ENCODE results near the gene KIF13A.

DNA sequence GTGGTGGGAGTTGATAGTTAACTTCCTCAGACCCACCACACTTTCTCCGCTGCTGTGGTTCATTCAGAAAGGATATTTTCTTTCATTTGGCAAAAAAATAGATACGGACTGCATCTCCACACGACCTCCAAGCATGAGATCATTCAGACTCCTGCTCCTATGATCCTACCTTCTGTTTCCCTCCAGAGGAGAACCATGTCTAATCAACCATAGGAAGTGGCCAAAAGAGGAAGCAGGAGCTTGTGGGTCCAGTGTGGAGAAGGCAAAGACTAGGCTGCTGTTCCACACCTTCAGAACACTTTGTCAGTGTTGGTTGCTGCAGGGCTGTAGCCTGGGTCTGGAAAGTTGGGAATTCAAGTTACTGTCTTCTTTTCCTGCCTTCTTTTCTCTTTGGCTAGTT, 10.6 kb upstream of the KIF13A start:
- TF ChIP-seq, protein P1, sequence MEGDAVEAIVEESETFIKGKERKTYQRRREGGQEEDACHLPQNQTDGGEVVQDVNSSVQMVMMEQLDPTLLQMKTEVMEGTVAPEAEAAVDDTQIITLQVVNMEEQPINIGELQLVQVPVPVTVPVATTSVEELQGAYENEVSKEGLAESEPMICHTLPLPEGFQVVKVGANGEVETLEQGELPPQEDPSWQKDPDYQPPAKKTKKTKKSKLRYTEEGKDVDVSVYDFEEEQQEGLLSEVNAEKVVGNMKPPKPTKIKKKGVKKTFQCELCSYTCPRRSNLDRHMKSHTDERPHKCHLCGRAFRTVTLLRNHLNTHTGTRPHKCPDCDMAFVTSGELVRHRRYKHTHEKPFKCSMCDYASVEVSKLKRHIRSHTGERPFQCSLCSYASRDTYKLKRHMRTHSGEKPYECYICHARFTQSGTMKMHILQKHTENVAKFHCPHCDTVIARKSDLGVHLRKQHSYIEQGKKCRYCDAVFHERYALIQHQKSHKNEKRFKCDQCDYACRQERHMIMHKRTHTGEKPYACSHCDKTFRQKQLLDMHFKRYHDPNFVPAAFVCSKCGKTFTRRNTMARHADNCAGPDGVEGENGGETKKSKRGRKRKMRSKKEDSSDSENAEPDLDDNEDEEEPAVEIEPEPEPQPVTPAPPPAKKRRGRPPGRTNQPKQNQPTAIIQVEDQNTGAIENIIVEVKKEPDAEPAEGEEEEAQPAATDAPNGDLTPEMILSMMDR (IDR thresholded peaks at IDR 0.05; ENCODE audit: low read depth, low read length, missing input control) = no peak
- no peak for TF ChIP-seq YY1 (IDR thresholded peaks at IDR 0.05)
- TF ChIP-seq, protein P2, sequence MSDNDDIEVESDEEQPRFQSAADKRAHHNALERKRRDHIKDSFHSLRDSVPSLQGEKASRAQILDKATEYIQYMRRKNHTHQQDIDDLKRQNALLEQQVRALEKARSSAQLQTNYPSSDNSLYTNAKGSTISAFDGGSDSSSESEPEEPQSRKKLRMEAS (IDR thresholded peaks at IDR 0.05) = no peak
- TF ChIP-seq, protein P3, sequence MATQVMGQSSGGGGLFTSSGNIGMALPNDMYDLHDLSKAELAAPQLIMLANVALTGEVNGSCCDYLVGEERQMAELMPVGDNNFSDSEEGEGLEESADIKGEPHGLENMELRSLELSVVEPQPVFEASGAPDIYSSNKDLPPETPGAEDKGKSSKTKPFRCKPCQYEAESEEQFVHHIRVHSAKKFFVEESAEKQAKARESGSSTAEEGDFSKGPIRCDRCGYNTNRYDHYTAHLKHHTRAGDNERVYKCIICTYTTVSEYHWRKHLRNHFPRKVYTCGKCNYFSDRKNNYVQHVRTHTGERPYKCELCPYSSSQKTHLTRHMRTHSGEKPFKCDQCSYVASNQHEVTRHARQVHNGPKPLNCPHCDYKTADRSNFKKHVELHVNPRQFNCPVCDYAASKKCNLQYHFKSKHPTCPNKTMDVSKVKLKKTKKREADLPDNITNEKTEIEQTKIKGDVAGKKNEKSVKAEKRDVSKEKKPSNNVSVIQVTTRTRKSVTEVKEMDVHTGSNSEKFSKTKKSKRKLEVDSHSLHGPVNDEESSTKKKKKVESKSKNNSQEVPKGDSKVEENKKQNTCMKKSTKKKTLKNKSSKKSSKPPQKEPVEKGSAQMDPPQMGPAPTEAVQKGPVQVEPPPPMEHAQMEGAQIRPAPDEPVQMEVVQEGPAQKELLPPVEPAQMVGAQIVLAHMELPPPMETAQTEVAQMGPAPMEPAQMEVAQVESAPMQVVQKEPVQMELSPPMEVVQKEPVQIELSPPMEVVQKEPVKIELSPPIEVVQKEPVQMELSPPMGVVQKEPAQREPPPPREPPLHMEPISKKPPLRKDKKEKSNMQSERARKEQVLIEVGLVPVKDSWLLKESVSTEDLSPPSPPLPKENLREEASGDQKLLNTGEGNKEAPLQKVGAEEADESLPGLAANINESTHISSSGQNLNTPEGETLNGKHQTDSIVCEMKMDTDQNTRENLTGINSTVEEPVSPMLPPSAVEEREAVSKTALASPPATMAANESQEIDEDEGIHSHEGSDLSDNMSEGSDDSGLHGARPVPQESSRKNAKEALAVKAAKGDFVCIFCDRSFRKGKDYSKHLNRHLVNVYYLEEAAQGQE (IDR thresholded peaks at IDR 0.05) = no peak
- TF ChIP-seq, protein P4, sequence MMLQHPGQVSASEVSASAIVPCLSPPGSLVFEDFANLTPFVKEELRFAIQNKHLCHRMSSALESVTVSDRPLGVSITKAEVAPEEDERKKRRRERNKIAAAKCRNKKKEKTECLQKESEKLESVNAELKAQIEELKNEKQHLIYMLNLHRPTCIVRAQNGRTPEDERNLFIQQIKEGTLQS (IDR thresholded peaks at IDR 0.05) = no peak
- TF ChIP-seq JUND (IDR thresholded peaks at IDR 0.05) = no peak
- TF ChIP-seq RAD21 (IDR thresholded peaks at IDR 0.05) = no peak
- TF ChIP-seq, protein P5, sequence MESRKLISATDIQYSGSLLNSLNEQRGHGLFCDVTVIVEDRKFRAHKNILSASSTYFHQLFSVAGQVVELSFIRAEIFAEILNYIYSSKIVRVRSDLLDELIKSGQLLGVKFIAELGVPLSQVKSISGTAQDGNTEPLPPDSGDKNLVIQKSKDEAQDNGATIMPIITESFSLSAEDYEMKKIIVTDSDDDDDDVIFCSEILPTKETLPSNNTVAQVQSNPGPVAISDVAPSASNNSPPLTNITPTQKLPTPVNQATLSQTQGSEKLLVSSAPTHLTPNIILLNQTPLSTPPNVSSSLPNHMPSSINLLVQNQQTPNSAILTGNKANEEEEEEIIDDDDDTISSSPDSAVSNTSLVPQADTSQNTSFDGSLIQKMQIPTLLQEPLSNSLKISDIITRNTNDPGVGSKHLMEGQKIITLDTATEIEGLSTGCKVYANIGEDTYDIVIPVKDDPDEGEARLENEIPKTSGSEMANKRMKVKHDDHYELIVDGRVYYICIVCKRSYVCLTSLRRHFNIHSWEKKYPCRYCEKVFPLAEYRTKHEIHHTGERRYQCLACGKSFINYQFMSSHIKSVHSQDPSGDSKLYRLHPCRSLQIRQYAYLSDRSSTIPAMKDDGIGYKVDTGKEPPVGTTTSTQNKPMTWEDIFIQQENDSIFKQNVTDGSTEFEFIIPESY (IDR thresholded peaks at IDR 0.05) = no peak
- TF ChIP-seq EGR1 (IDR thresholded peaks at IDR 0.05; ENCODE audit: low read depth in 2 of 2) = no peak
- no peak for TF ChIP-seq TAF1 (conservative IDR thresholded peaks at IDR 0.05)
- no peak for TF ChIP-seq HNF4A (conservative IDR thresholded peaks at IDR 0.05)
- no peak for TF ChIP-seq SP1 (IDR thresholded peaks at IDR 0.05)
- TF ChIP-seq GABPA (IDR thresholded peaks at IDR 0.05 in 1 of 2, conservative IDR thresholded peaks at IDR 0.05 in 1 of 2) = no peak
- no peak for TF ChIP-seq FOXA1 (IDR thresholded peaks at IDR 0.05)
